ENCODE measurements around the gene DNM1. TPM values are rescaled to one million over a fixed set of nuclear protein-coding genes. Genes with fewer than 3 reads are reported as not detected.

The DNM1 gene
- total RNA-seq, 1 donor from 2014 or later: 112 TPM

GRCh38 chr9:128233817-128234406 lies 30.7 kb downstream of the DNM1 start:
- H3K4me3 Mint-ChIP-seq: no peak overlapping the region
- peaks cover 3% of the 10 kb centered on the region for H3K36me3 Mint-ChIP-seq
- H3K9me3 Mint-ChIP-seq: no peaks in the 10 kb centered on the region
- H3K4me1 Mint-ChIP-seq (ENCODE audit: unreplicated experiment): no peaks in the 10 kb centered on the region
- H3K27me3 Mint-ChIP-seq: no peaks in the 10 kb centered on the region
- no peak for TF ChIP-seq CTCF (conservative IDR thresholded peaks at IDR 0.05)
- DNase-seq (ENCODE audit: extremely low spot score, unreplicated experiment): no peak
- no peak overlapping the region for H3K27ac Mint-ChIP-seq

DNA sequence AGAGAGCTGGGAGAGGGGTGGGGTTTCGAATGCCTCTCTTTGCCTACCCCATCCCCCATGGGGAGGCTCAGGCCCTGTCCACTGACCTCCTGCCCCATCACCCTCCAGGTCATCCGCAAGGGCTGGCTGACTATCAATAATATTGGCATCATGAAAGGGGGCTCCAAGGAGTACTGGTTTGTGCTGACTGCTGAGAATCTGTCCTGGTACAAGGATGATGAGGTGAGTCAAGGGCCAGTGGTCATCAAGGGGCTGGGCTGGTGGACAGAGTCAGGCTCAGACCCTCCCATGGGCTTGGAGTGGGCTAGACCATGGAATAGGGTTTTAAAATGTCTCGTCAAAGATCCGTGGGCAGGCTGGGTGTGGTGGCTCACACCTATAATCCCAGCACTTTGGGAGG lies 38.9 kb downstream of the DNM1 start:
- Mint-ChIP-seq H3K4me3 (peak overlapping the region; percentile 7), H3K36me3 (no peaks in the 10 kb centered on the region), H3K4me1 (ENCODE audit: unreplicated experiment) (peaks cover 14% of the 10 kb centered on the region), H3K27ac (no peak overlapping the region), H3K27me3 (no peaks in the 10 kb centered on the region), H3K9me3 (no peaks in the 10 kb centered on the region)
- no peak for TF ChIP-seq CTCF (conservative IDR thresholded peaks at IDR 0.05)
- DNase-seq (ENCODE audit: extremely low spot score, unreplicated experiment): no peak

GRCh38 chr9:128242828-128243214 lies 39.6 kb downstream of the DNM1 start:
- no peaks in the 10 kb centered on the region for H3K36me3 Mint-ChIP-seq
- H3K4me1 Mint-ChIP-seq (ENCODE audit: unreplicated experiment): peaks cover 14% of the 10 kb centered on the region
- no peak for DNase-seq (ENCODE audit: extremely low spot score, unreplicated experiment)
- H3K4me3 Mint-ChIP-seq: peak overlapping the region; percentile 59
- no peak for TF ChIP-seq CTCF (conservative IDR thresholded peaks at IDR 0.05)
- H3K27ac Mint-ChIP-seq: no peak overlapping the region
- no peaks in the 10 kb centered on the region for H3K27me3 Mint-ChIP-seq
- H3K9me3 Mint-ChIP-seq: no peaks in the 10 kb centered on the region

GRCh38 chr9:128243215-128244018 lies 40.2 kb downstream of the DNM1 start:
- peak overlapping the region; percentile 71 for H3K27ac Mint-ChIP-seq
- DNase-seq (ENCODE audit: extremely low spot score, unreplicated experiment): no peak

DNA sequence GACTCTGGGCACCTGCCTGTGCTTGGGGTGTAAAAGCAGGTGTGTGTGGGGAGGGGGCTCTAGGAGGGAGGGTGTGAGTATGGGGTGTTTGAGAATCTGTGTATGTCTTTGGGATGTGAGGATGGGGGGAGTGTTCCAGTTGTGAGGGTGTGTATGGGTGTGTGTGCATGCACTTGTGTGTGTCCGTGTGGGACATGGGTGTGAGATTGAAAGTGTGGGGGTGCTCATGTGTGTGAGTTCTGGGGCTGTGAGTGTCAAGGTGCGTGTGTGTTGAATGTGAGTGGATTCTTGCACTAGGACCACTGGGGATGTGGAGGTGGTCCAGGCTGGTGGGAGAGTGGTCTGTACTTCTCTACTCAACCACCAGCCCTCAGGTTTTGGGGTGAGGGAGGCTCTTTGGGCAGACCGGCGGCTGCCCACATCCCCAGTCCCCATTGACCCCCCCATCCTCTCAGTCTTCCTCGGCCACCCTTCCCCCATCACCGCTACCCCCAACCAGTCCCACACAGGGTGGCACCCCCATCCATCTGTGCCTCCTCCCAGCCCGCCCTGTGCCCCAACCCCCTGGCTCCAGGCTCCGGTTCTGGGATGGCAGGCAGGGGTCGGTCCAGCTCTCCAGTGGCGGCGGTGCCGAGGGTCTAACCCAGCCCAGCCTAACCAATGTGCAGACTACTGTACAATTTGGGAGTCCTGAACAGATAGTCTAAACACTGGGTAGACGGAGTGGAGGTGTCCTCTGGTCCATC lies 41.1 kb downstream of the DNM1 start:
- Mint-ChIP-seq H3K9me3 (no peaks in the 10 kb centered on the region), H3K36me3 (no peaks in the 10 kb centered on the region), H3K27me3 (no peaks in the 10 kb centered on the region), H3K27ac (peak overlapping the region; percentile 71), H3K4me3 (peak overlapping the region; percentile 87), H3K4me1 (ENCODE audit: unreplicated experiment) (peaks cover 14% of the 10 kb centered on the region)
- no peak for TF ChIP-seq CTCF (conservative IDR thresholded peaks at IDR 0.05)
- no peak for DNase-seq (ENCODE audit: extremely low spot score, unreplicated experiment)

More at GRCh38 chr9:128243215-128244018, 40.2 kb downstream of the DNM1 start:
- Mint-ChIP-seq H3K9me3 (no peaks in the 10 kb centered on the region), H3K36me3 (no peaks in the 10 kb centered on the region), H3K4me3 (peak overlapping the region; percentile 87), H3K27me3 (no peaks in the 10 kb centered on the region), H3K4me1 (ENCODE audit: unreplicated experiment) (peaks cover 14% of the 10 kb centered on the region)
- TF ChIP-seq CTCF (conservative IDR thresholded peaks at IDR 0.05): no peak
